ENCODE results near the gene MAGEE1.

DNA sequence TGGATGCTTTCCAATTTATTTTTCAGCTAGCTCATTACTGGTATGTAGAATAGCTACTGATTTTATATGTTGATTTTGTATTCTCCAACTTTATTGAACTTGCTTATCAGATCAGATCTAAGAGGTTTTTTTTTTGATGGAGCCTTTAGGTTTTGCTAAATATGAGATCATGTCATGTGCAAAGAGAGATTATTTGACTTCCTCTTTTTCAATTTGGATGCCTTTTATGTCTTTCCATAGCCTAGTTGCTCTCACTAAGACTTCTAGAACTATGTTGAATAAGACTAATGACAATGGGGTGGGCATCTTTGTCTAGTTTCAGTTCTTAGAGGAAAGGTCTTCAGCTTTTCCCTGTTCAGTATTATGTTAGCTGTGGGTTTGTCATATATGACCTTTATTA lies 11.7 kb downstream of the MAGEE1 start:
- TF ChIP-seq, protein P1, sequence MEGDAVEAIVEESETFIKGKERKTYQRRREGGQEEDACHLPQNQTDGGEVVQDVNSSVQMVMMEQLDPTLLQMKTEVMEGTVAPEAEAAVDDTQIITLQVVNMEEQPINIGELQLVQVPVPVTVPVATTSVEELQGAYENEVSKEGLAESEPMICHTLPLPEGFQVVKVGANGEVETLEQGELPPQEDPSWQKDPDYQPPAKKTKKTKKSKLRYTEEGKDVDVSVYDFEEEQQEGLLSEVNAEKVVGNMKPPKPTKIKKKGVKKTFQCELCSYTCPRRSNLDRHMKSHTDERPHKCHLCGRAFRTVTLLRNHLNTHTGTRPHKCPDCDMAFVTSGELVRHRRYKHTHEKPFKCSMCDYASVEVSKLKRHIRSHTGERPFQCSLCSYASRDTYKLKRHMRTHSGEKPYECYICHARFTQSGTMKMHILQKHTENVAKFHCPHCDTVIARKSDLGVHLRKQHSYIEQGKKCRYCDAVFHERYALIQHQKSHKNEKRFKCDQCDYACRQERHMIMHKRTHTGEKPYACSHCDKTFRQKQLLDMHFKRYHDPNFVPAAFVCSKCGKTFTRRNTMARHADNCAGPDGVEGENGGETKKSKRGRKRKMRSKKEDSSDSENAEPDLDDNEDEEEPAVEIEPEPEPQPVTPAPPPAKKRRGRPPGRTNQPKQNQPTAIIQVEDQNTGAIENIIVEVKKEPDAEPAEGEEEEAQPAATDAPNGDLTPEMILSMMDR (IDR thresholded peaks at IDR 0.05; ENCODE audit: poor library complexity) = no peak
- no peak for TF ChIP-seq EZH2phosphoT487 (IDR thresholded peaks at IDR 0.05; ENCODE audit: low read depth, severe bottlenecking, unreplicated experiment)
- no peak for TF ChIP-seq EZH2 (IDR thresholded peaks at IDR 0.05; ENCODE audit: borderline replicate concordance)
